HG03439 (cell line): ENCODE measurements around the gene CCND2.
"Not testable (repeated sequence)": the region's sequence is repeated elsewhere in the genome, so short reads cannot be mapped to it uniquely, and the experiment has no call there.

Source experiments
- ATAC-seq: cut with Tn5 transposase; IDR thresholded peaks from one replicate; pipeline ENCODE4 v1.9.1; 2021; ENCODE audit warnings: mild to moderate bottlenecking, moderate library complexity; ENCODE audit not compliant: unreplicated experiment

The CCND2 gene

DNA sequence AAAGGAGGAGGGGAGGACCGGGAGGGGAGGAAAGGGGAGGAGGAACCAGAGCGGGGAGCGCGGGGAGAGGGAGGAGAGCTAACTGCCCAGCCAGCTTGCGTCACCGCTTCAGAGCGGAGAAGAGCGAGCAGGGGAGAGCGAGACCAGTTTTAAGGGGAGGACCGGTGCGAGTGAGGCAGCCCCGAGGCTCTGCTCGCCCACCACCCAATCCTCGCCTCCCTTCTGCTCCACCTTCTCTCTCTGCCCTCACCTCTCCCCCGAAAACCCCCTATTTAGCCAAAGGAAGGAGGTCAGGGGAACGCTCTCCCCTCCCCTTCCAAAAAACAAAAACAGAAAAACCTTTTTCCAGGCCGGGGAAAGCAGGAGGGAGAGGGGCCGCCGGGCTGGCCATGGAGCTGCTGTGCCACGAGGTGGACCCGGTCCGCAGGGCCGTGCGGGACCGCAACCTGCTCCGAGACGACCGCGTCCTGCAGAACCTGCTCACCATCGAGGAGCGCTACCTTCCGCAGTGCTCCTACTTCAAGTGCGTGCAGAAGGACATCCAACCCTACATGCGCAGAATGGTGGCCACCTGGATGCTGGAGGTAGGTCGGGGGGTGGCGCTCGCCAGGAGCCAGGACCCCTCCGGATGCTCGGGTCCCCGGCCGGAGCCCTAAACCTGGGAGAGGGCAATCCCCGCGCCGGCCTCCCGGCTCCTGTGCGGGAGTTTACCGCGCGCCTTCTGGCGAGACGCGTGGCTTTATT lies at the start of gene CCND2:
TSS of gene CCND2 (plus strand) at position 111 of the 744 bp plus-strand sequence. CDS start at position 390, 279 bp downstream.
- ATAC-seq, result no peak

DNA sequence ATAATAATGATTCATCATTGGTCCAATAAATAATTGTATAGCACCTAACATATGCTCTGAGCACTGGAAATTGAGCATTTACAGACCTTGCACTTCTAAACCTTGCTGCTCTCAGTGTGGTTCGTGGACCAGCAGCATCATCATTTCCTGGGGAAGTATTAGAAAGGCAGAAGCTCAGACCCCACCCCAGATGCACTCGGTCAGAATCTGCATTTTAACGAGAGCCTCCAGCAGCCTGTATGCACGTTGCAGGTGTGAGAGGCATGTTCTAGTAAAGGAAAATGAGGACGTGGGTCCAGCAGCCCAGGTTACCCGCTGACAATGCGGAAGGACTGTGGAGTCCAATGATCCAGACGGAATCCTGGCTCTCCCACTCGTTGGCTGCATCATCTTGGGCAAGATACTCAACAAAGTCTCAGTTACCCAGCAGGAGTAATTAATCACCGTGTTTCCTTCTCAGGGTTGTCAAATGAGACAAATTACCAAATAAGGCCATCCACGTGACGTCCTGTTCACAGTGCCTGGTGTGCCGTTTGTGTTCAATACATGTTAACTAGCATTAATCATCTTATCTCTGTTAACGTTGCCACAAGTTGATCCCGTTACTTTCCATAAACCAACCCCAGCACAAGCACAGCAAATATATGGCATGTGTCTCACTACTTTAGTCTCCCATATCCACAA lies 49.2 kb upstream of the CCND2 start:
- ATAC-seq, result no peak

DNA sequence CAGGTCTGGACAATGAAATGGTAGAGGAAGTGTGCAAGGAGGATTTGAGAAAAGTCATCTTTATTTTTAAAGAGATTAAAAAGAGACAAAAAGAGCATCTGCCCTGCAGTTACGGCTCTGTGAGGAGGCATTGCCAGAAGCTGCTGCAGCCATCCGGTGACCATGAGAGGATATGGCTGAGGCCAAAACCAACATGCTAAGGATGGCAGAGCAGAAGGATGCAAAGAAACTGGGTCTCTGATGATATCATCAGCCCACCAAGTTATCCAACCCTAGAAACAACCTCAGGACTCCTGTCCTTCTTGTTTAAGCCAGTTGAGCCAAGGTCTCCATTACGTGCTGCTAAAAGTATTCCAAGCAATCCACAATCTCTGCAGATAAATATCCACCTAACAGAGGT lies 48.0 kb upstream of the CCND2 start:
- no peak for ATAC-seq

GRCh38 chr12:4227046-4227445 lies 46.5 kb upstream of the CCND2 start:
- ATAC-seq, result no peak

DNA sequence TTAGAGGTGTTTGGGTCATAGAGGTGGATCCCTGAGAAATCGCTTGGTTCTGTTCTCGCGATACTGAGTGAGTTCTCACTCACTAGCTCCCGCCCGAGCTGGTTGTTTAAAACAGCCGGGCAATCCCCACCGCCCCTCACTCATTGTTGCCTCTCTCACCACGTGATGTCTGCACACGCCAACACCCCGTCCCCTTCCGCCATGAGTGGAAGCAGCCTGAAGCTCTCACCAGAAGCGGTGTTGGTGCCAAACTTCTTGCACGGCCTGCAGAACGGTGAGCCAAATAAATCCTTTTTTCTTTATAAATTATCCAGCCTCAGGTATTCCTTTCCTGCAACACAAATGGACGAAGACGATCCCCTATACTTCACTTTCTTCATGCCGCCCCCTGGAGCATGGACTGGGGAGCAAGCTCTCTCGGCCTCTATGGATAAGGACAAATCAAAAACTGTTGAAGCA lies 45.4 kb upstream of the CCND2 start:
- ATAC-seq, result no peak

- ATAC-seq, result no peak
Observed at GRCh38 chr12:4230526-4230925, 43.0 kb upstream of the CCND2 start.

GRCh38 chr12:4238577-4238976 lies 35.0 kb upstream of the CCND2 start:
- no peak for ATAC-seq

DNA sequence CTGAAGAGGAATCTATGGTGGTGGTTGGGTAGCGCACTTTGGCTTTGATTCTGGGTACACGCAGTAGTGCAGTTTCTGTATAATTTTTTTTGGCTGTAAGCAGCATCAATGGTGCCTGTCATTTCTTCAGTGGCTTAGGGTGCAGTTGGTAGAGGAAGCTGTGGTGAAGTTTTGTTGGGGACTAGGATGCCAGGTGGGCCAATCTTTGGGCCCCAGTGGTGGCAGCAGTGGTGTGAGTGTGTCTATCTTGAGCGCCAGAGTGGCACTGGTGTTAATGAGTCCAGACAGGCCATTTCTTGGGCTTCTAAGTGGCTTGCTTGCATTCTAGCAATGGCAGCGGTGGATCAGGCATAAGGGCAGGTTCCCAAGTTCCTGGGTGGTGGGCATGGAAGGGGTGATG lies 33.8 kb upstream of the CCND2 start:
- no peak for ATAC-seq

GRCh38 chr12:4240161-4240783 lies 33.3 kb upstream of the CCND2 start:
- no peak for ATAC-seq

DNA sequence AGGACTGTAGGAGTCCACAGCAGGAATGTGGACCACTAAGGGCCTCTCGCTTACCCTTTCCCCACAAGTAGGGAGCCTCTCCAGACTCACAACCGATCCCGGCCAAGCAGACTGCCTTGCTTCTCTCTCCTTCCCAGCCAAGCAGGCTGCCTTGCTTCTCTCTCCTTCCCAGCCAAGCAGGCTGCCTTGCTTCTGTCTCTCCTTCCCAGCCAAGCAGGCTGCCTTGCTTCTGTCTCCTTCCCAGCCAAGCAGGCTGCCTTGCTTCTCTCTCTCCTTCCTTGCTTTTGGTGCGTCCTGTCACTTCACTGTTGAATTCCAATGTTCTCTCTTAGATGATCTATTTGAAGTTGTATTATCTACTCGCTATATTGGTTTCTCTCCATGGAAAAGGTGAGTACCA lies 32.6 kb upstream of the CCND2 start:
- no peak for ATAC-seq

- ATAC-seq, result no peak
Observed at GRCh38 chr12:4241592-4241991, 32.0 kb upstream of the CCND2 start.

DNA sequence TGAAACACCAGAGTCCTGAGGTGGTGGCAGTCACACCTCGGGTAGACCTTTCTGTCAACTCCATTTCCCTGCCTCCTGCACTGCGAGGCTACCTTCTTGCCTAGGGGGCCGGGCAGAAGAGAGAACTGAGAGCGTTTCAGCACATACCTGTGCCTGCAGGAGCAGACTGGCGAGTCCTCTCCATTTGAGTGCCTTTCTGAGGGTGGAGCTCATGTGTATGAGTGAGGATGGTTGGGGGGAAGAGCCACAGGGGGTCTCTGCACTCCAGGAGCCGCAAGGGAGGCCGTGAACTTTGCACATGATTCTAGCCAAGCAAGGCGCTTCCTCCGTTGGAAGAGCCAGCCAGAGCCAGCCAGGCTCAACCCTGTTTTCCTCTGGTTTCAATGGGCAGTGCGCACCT lies 31.0 kb upstream of the CCND2 start:
- ATAC-seq, result no peak

GRCh38 chr12:4243091-4243490 lies 30.5 kb upstream of the CCND2 start:
- ATAC-seq, result no peak

GRCh38 chr12:4243491-4244100 lies 30.0 kb upstream of the CCND2 start:
- ATAC-seq, result not testable (repeated sequence)

DNA sequence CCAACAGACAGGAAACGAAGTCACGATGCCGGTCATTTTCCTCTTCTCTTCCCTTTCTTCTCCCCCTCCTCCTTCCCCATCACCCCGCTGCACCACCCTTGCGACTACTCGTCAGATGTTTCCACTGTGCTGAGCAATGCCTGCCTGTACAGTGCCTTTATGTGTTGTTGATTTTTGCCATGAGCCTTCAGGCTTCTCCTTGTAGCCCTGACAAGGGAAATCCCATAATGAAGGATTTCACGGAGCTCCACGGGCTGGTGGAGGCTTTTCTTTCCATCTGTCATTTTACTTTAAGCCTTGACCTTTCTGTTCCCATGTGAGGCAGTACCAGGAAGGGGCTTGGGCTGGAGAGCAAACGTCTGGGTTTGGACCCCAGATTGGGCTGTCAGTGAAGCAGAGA lies 28.7 kb upstream of the CCND2 start:
- no peak for ATAC-seq

- no peak for ATAC-seq
Observed at GRCh38 chr12:4245446-4245845, 28.1 kb upstream of the CCND2 start.

DNA sequence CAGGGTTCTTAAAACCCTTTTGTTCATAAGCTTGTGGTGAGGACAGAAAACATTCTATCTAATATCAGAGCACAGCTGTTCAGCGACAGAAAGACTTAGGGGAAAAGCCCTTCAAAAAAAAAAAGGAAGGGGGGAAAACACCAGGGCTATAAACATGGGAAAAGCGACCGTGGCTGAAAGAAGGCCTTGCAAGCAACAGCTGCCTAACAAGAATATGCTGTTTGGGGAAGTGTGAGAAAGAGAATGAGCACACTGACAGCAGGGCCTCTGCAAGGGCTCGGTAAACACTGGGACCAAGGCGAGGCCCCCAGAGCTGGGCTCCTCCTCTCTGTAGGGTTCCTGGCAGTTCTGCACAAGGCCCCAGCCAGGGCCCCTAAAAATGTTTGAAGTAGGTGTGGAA lies 27.4 kb upstream of the CCND2 start:
- no peak for ATAC-seq

GRCh38 chr12:4250691-4251090 lies 22.9 kb upstream of the CCND2 start:
- no peak for ATAC-seq

- no peak for ATAC-seq
Observed at GRCh38 chr12:4251216-4251891, 22.2 kb upstream of the CCND2 start.

GRCh38 chr12:4251967-4252366 lies 21.6 kb upstream of the CCND2 start:
- no peak for ATAC-seq

DNA sequence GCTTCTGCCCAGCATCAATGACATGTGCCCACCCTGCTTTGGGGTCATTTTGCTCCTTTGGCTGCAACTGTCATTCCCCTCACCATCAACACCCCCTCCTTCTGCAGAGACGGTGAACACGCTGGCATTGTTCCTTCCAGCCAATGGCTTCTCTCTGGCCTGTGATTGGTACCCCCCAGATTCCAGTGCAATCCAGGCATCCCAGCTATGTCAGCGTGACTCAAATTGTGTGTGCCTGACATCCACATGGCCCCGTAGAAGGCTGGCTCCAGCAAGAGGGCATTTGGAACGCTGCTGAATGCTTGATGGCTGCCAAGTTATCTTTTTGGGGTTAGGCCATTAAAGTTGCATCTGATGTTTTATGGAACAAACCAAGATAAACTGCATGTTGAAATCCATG lies 21.0 kb upstream of the CCND2 start:
- ATAC-seq, result no peak
